IPS-NIHi7 (cell line): Measurements from ENCODE around the gene CASD1.

Source experiments
- DNase-seq: peaks from one replicate; pipeline ENCODE4 v3.0.0; 2012; ENCODE audit warnings: mixed read lengths; ENCODE audit errors: extremely low spot score

The CASD1 gene

DNA sequence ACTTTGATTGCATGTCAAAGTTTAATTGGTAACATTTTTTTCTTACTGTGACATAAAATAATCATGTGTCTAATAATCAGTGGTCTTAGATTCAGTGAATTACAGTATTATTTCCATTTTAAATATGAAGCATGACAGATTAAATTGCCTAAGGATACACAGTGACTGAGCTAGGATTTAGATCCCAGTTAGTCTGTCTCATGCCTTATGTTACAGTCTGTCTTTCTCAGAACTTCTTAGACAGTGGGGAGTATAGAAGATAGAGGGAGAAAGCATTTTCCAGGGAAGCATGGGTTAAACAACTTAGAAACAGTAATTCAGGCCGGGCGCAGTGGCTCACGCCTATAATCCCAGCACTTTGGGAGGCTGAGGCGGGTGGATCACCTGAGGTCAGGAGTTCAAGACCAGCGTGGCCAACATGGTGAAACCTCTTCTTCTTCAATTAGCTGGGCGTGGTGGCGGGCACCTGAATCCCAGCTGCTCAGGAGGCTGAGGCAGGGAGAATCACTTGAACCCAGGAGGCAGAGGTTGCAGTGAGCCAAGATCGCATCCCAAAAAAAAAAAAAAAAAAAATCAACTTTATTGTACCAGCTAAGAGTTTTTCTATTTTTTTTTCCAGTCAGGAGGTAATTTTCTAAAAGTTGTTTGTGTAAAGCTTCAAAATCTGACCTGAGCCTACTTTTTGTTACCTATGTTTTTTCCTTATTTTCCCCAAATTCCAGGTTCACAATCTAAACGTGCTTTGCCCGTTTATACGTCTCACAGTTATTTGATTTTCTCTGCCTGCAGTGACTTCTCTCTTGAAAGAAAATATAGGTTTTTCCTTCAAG, 3.3 kb downstream of the CASD1 start:
- DNase-seq = no peak

DNA sequence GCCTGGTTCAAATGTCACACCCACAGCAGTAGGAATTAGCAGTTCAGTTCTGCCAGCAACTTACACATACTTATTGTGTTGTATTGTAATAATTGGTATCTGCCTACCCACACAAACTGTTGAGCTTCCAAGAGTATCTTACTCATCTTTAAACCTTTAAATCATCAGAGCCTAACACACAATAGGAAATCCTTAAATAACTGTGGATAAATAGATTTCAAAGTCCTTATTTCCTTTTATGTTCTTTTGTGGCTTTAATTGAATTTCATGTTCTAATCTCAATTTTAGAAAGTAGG, 3.9 kb downstream of the CASD1 start:
- DNase-seq = no peak

DNA sequence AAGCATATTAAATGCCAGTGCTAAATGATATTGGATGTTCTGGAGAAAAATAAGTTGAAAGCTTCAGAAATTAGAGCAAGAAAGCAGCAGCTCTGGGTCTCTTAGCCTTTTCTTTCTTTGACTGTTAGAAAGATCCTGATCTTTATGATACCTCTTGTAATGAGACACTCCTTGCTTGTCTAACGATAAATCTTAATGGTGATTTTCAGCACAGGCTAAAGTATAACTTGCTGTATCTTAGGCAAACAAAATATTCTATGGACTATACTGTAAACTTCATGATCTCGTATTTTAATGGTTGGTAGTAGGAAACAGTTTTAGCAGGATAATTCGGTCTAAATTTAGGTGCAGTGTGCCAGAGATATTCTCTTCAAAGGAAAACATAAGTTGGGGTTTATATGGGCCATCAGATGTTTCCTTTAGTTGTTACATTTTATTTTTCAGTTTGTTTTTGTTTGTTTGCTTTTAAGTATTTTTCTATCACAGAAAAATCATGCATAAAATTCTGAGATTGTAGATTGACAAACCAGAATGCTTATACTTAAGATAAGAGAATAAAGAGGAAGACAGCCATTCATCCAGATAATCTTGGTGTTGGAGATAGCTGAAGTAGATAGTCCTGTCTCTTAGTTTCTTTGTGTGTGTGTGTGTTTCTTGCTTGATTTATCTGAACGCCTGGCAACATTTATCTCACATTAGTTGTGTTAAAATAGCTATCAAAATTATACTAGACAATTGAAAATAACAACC, 4.7 kb downstream of the CASD1 start:
- DNase-seq = no peak

DNA sequence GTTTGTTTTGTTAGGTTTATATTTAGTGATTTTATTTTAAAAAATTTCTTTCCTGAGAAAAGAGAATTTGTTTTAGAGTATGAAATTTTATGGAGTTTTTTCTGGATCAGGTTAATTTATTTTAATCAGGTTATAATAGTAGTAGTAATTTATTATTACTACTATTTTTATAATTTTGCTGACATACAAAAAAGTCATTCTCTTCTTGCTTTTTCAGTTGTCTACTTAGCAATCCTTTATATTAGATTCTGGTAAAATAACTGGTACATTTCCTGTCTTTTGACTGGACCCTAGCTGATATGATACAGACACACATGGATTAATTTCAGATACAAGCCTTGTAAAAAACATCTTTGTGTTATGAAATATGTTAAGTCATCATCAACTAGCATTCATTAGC, 5.3 kb downstream of the CASD1 start:
- DNase-seq = no peak

DNA sequence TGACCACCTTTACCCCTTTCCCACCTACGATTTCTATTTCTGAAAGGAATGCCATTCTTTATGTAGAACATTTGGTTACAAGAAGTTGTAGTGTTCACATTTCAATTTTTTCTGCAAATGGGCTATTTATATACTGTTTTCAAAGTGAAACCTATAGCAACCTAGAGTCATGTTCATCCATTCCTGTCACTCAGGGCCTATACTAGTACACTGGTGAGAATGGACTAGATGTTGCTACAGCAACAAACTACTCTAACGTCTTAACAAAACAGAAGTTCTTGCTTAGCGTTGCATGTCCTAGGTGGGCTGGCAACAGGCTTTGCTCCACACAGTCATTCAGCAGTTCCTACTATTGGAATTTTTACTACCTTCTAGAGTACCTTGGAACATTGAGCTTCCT, 16.3 kb downstream of the CASD1 start:
- DNase-seq = no peak

DNA sequence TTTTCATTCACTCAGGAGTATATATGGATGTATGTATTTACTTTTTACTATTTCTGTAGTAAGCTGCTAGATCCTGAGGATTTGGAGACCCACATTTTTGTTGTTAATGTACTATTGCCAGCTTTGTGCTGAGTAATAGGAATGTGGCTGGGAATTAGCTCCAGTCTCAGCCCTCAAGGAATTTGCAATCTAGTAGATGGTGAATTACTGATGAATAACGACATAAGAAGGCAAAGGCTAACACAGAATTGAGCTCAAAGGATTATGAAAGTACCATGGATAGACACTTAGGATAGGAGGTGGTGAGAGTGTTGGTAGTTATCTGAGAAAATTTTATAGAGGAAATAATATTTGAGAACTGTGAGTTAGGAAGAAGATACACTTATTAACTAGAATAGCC, 19.9 kb downstream of the CASD1 start:
- DNase-seq = no peak

DNA sequence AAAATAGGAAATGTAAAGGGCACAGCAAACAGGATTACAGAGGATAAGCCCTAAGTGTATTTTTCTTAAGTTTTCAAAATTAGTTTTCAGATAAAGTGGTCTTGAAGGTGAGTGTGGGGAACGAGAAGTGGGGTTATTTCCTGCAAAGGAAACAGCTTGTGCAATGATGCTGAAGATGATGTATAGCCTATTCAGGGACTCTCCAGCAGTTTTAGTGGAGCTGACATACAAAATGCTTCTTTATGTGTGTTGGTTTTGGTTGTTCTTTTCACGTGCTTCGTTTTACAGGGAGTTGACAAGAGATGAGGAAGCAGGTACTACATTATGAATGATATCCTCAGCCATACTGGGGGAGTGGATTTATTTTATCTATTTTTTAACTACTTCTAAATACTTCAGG, 20.5 kb downstream of the CASD1 start:
- no peak for DNase-seq

DNA sequence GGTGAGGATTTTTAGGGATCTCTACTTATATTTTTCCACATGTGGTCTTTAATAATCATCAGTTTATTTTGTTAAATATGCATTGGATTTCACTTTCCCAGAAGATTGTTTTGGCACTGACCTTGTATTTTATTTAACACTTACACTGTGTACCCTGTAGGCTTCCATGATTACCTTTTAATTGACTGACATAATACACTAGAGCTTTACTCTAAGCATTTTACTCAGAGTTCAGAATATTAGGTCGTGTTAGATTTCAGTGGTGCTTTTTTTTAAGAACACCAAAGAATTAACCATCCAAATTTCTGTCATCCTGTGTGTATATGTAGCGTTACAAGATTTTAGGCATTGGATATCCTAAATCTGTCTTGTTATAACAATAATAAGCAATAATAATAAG, 23.1 kb downstream of the CASD1 start:
- no peak for DNase-seq

DNA sequence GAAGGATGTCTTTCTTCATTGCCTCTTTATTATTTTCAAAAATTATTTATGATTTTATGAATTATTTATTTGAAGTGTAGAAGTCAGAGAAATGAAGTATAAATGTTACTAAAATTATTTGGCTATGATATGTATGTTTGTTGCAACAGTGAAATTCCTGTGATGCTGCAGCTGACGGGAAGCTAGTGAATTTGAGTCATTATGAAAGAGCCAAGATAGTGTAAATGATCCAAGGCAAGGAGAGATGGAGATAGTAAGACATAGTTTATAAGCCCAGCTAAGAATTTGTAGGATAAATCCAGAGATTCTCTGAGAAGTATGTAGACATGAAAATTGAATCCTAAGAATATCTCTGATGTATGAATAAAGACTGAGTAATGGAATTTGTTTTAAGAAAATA, 30.8 kb downstream of the CASD1 start:
- no peak for DNase-seq

DNA sequence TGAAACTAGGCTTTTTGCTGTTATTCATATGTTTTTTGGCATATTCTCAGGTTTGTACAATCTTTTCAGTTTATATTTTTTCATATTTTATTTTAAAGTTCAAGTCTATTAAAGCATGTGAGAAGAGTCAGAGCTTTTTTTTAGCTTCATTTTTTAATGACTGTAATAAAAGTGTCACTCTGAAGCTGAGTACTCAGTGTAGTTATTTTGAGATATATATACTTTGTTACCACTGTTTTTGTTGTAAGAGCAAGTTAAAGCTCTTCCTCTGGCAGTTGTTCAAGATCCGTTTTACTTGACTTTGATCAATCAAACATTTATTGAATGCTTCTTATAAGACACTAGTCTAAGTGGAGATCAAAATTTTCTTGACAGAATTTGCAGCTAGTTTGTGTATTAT, 37.5 kb downstream of the CASD1 start:
- no peak for DNase-seq

DNA sequence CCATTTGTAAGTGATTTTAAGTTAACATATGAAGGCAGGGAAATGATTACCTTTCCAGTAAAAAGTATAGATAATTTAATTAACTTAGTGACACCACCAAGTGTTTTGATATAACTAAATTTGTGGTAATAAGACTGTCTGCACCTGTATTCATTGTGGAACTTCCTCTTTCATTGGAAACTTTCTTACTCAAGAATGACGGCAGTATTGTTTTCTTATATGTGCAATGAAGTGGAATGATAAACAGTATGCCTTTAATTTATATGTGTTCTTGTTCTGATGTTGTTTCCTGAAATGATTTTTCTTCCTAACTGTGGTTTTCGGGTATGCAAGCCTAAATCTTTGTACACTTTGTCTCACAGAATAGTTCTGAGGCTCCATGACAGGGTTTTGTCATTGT, 46.4 kb downstream of the CASD1 start:
- DNase-seq = no peak

DNA sequence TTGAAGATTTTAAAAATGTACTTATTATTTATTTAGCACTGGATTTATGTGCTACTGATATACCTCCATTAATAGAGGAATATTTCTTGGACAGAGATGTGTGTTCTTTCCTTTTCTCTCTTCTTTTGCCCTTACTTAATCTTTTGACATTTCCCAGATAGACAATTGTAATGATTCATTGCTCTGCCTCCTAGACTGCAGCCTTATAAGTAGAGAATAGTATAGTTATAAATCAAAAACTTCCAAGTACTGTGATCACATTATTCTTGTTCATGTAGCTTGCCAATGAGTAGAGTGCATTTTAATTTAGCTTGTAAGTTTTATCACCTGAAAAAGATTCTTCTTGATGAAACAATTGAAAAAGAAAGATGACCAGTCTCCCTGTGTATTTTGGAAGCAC, 47.6 kb downstream of the CASD1 start:
- no peak for DNase-seq

DNA sequence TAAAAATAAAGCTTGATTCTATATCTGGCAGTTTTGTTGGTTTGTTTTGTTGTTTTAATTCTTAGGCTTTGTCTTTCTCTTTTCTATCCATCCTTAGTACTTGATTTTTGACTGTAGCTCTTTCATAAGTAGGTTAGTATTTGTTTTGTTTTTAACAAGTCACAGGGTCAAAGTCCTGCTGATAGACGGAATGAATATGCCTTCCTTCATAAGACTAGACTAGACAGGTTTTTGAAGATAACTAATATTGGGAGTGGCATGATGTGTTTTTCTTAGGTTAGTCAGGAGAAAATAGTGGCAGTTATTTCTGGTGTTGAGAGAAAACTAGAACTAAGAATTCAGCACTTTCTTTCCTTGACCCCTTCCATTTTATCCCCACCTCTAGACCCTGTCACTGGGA, 50.4 kb downstream of the CASD1 start:
- DNase-seq = no peak

DNA sequence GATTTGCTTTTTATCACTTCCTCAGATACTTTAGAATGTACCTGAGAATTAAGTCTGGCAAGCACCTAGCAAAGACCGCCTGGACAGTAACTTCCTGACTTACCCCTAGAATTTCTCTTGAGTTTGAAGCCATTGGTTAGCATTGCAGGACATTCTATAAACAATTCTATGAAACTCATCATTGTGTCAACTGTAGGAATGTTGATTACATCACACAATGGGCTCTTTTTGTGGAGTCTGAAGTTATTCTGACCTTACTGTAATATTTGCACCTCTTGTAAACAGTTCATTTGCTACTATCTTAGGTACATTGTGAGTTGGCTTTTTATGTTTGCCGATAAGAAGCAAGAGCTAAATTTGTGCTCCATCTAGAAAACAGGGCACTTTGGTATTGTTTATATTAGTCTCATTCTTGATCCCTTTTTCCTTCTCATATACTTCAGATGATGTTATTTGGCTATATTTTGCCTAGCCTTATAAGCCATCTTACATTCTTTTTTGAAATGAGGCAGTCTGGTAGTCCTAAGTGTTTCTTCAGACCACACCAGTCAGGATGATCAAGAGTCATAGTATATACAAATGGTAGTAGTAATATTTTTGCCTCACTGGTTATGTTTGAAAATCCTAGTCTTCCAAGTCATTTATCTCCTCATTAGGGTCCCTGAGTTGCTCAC, 52.4 kb downstream of the CASD1 start:
- DNase-seq = no peak

DNA sequence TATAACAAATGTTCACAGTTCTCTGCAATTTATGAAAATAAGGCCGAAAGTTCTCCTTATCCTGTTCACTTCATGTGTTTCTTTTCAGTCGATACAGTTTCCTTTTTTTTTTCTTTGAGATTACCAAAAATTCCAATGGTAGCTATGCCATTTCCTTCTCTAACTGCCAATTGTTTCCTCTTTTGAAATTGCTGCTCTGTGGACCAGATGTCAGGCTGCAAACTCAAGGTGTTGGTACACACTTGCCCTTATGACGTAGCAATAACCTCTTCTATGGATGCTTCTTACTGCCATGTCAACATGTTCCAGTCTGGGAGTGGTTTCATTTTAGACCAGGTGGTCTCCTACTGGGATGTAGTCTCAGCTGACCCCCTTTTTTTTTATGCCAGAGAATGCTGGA, 52.9 kb downstream of the CASD1 start:
- DNase-seq = no peak

DNA sequence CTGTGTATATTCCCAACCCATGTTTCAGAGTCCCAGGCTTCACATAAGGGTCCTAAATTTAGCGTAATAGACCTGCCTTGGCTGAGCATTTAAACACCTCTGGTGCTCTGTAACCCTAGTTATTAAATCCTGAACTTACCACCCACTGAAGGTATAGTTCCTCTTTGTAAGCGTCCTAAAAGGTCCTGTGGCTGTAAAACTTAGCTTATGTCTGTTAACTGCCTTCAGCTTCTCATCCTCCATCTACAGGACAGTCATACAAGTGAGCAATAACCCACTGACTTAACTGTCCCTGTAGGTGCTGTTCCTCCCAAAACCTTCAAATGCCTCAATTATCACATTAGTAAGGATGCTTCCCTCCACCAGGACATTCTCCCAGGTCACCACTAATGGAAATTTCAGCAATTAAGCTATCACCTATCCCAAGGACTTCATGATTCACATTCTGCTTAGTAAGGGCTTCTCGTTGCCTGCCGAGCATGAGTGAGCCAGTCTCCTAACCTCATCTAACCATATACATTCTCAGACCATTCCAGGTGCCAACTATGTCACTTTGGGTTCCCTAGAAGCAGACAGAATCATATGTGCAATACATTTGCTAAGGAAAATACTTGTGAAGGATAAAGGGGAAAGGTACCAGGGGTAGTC, 55.8 kb downstream of the CASD1 start:
- DNase-seq = no peak

DNA sequence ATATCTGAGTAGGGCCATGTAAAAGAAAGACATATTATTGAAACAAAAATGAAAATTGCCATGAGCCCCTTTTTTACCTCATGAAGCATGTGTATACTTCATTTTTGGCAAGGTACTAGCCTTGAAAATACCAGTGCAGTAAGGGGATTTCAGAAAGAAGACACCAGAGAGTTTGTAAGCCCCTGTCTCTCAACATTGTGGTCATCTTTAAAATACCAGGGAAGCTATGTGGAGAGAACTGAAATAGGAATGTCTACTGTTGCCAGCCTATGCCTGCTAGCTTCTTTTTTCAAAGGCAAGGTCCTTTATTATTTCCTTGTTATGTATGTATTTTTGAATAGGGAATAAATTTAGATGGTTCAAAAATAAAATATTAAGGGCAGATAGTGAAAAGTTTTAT, 57.8 kb downstream of the CASD1 start:
- no peak for DNase-seq

DNA sequence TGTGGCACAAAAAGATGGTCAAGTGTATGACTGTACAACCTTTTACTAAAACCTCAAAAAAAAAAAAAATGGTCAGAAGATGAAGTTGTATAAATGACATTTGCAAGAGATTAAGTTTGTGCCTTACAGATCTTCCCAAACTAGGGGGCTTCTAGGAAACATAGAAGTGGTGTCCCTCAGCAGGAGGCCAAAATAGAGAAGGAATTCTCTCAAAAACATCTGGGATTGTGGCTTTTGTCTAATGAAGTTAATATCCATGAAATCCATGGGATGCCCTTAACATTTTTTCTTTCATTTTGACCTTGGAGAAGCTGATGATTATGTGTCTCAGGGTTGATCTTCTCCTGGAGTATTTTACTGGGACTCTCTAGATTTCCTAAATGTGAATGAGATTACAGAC, 62.2 kb downstream of the CASD1 start:
- no peak for DNase-seq

DNA sequence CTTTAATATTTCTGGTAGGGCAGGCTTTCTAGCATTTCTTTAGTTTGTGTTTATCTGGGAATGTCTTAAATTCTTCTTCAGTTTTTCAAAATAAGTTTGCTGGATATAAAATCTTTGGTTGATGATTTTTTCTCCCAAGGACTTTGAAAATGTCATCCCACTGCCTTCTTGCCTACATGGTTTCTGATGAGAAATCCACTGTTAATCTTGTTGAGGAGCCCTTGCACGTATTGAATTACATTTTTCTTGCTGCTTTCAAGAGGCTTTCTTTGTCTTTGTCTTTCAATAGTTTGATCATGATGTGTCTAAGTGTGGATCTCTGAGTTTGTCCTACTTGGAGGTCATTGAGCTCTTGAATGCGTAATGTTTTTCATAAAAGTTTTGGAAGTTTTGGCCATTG, 66.0 kb downstream of the CASD1 start:
- no peak for DNase-seq

DNA sequence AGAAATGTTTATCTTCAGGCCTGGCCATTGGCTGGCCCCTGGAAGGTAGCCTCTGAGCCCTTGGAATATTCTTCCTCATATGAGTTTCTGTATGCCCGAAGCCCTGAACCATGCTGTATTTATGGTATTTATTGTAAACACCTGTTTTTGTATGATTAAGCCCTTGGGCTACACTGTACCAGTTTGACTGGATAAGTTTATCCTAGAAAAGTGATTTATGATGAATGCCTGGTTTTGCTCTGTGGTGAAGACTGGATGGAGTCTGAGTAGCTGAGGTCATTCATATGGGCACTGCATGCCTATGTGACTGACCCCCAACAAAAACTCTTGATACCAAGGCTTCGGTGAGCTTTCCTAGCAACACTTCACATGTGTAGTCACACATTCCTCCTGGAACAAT, 66.7 kb downstream of the CASD1 start:
- no peak for DNase-seq

DNA sequence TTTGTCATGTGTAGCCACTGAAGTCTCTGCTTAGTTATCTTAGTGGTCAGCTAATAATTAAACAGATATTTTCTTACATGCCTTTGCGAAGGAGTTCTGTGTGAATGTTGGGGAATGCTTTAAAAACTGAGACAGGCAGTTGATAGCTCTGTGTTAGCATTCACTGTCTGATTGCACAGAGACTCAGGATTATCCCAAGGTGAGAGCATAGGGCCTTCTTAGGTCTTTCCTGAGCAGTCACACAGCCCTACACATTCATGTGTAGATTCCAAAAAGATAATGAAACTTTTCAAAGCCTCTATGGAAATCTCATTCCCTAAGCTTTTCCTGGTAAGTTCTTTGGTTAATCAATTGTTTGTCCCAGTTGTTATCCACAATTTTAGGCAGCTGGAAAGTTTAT, 67.7 kb downstream of the CASD1 start:
- DNase-seq = no peak

DNA sequence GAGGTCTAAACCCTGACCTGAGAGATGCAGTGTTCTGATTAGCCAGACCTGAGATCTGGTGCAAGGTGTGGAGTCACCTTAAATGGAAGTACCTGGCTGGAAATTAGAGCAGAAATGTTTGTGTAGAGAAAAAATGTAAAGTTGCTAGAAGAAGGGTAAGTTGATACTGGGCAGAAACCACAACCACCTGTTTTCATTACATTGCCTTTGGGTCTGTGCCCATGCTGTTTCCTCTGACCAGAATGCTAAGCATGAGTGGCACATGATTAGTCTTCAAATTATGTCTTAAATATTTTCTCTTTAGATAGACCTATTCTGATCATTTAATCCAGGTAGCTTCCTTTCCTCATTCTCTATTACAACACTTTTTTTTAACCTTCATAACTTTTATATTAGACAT, 69.0 kb downstream of the CASD1 start:
- DNase-seq = no peak

DNA sequence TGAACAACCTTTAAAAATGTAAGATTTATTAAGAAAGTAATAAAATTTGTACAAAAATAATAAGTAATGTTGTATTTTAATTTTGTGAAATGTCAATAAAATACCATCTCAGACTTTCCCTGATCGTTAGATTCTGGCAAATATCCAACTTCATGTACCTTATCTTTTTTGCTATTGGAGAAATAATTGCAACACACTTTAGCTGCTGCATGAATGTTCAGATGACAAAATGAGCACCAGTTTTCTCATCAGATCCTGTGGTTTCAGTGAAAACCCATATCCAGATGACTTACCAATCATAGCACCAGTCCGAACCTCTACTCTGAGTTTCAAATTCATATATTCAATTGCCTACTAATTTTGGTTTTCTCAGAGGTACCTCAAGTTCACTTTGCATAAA, 69.9 kb downstream of the CASD1 start:
- DNase-seq = no peak
